Naive thymus-derived CD4-positive, alpha-beta T cell (primary cell): ENCODE results near the gene MRPS18B. TPM values are rescaled to one million over a fixed set of nuclear protein-coding genes. Genes with fewer than 3 reads are reported as not detected.
"Not testable (repeated sequence)": the region's sequence is repeated elsewhere in the genome, so short reads cannot be mapped to it uniquely, and the experiment has no call there.

Experiments used
- ATAC-seq: fragments of 150-1000 bp; cut with Tn5 transposase; 2 replicates; pipeline ENCODE4 v1.10.0; 2021; ENCODE audit warnings: mild to moderate bottlenecking, moderate library complexity
- CTCF ChIA-PET: fragments of 350-600 bp; sonication (Branson Sonifier 250); formaldehyde crosslinking; loops from one replicate; lab custom pipeline; 2021; ENCODE audit warnings: antibody characterized with exemption; lab: Charles Lee
- POLR2A ChIA-PET: fragments of 350-600 bp; sonication (Branson Sonifier 250); formaldehyde crosslinking; loops from one replicate; lab custom pipeline; 2021; ENCODE audit warnings: antibody characterized with exemption, inconsistent platforms; lab: Charles Lee
- DNase-seq, 9 donors: peaks; one replicate each; pipeline versions ENCODE4 v3.0.0 to v3.0.0-alpha.2; 2020 to 2022; ENCODE audit warnings: mixed read lengths in 1 of 9
- H3K27ac ChIP-seq: one replicate; pipeline ENCODE4 v1.7.0; 2013; ENCODE audit warnings: mild to moderate bottlenecking, low read depth, low read length, moderate library complexity
- H3K27me3 ChIP-seq, 2 donors: one replicate each; pipeline ENCODE4 v1.7.0; 2013; ENCODE audit warnings: low read length in 2 of 2, mild to moderate bottlenecking in 2 of 2, moderate library complexity in 2 of 2; ENCODE audit not compliant: control insufficient read depth in 2 of 2, insufficient read depth in 2 of 2
- H3K36me3 ChIP-seq, 3 experiments: 1 replicate in 2 of 3; 2 replicates in 1 of 3; pipeline ENCODE4 v1.7.0; 2013; ENCODE audit warnings: low read length in 3 of 3, mild to moderate bottlenecking in 3 of 3, moderate library complexity in 1 of 3; ENCODE audit not compliant: insufficient read depth in 3 of 3, control insufficient read depth in 2 of 3
- H3K4me1 ChIP-seq, 2 donors: one replicate each; pipeline ENCODE4 v1.7.0; 2013; ENCODE audit warnings: low read length in 2 of 2, mild to moderate bottlenecking in 2 of 2, moderate library complexity in 1 of 2; ENCODE audit not compliant: control insufficient read depth in 2 of 2, insufficient read depth in 2 of 2
- H3K4me3 ChIP-seq: 2 replicates; pipeline ENCODE4 v1.7.0; 2013; ENCODE audit warnings: mild to moderate bottlenecking, low read length
- H3K9me3 ChIP-seq, 3 experiments: 1 replicate in 2 of 3; 2 replicates in 1 of 3; pipeline ENCODE4 v1.7.0; 2013; ENCODE audit warnings: low read length in 3 of 3; ENCODE audit not compliant: control insufficient read depth in 2 of 3
- H3K27ac Mint-ChIP-seq, 9 donors: one replicate each; pipeline ENCODE4 v1.8.0; 2020 to 2022; ENCODE audit warnings: mixed read lengths in 9 of 9, mild to moderate bottlenecking in 8 of 9, moderate library complexity in 5 of 9, inconsistent platforms in 2 of 9
- H3K27me3 Mint-ChIP-seq, 5 donors: one replicate each; pipeline ENCODE4 v1.8.0; 2021 to 2022; ENCODE audit warnings: mixed read lengths in 5 of 5, mild to moderate bottlenecking in 1 of 5
- H3K36me3 Mint-ChIP-seq, 5 donors: one replicate each; pipeline ENCODE4 v1.8.0; 2020 to 2022; ENCODE audit warnings: mixed read lengths in 5 of 5, mild to moderate bottlenecking in 3 of 5, inconsistent platforms in 1 of 5
- H3K4me1 Mint-ChIP-seq, 7 donors: one replicate each; pipeline ENCODE4 v1.8.0; 2020 to 2022; ENCODE audit warnings: mixed read lengths in 7 of 7, mild to moderate bottlenecking in 3 of 7, inconsistent platforms in 1 of 7
- H3K4me3 Mint-ChIP-seq, 10 donors: one replicate each; pipeline ENCODE4 v1.8.0; 2020 to 2022; ENCODE audit warnings: mild to moderate bottlenecking in 10 of 10, mixed read lengths in 10 of 10, moderate library complexity in 6 of 10, inconsistent platforms in 2 of 10
- H3K9me3 Mint-ChIP-seq, 11 donors: one replicate each; pipeline ENCODE4 v1.8.0; 2020 to 2022; ENCODE audit warnings: mixed read lengths in 11 of 11, mild to moderate bottlenecking in 4 of 11, inconsistent platforms in 1 of 11, moderate library complexity in 1 of 11
- intact Hi-C, 2 donors: fragments of 100-400 bp; cut with micrococcal nuclease; formaldehyde crosslinking; loops; one replicate each; pipeline ENCODE4 v1.15.1; 2023
- polyA plus RNA-seq, 2 donors: library from polyadenylated mRNA; unstranded; fragments of 300-500 nt; fragmentation: Illumina TruSeq; gene quantifications; one replicate each; pipeline ENCODE4 v1.2.3, GENCODE V29; 2021
- total RNA-seq, 6 experiments: library from RNA in 5 of 6; stranded (reverse) in 5 of 6; gene quantifications; 1 replicate in 5 of 6; 2 replicates in 1 of 6; pipeline ENCODE4 v1.2.3 and lab custom pipeline; 2021 to 2026

The MRPS18B gene
- total and polyA plus RNA-seq, 7 experiments from 2014 or later = 20.4 to 169 (median 49.5) TPM

- Mint-ChIP-seq H3K4me1 (peaks cover 2 to 16% (median 12%) of the 10 kb centered on the region in 7 donors), H3K36me3 (peaks cover 10 to 54% (median 25%) of the 10 kb centered on the region in 5 donors), H3K27ac (peak overlapping the region in 4 of 9 donors; percentile 24 to 65 (median 53)), H3K9me3 (no peaks in the 10 kb centered on the region), H3K27me3 (no peaks in the 10 kb centered on the region), H3K4me3 (no peak overlapping the region)
- no peaks in the 10 kb centered on the region for H3K27me3 ChIP-seq
- DNase-seq (no peak), ATAC-seq (peak; percentile 5)
- ChIA-PET POLR2A (interaction anchor here (1.2 kb wide), 2 partner anchors 9 to 24 kb away, joined by 3 to 4 read pairs; no protein-coding TSS in a partner anchor), CTCF (interaction anchor here (0.9 to 10.4 kb wide), 3 partner anchors 39 to 107 kb away, joined by 3 to 128 read pairs (median 5); no protein-coding TSS in a partner anchor)
- H3K4me3 ChIP-seq = no peak overlapping the region
- H3K27ac ChIP-seq = no peak overlapping the region
- H3K36me3 ChIP-seq = peaks cover 12 to 90% (median 18%) of the 10 kb centered on the region in 3 experiments
- intact Hi-C loops = no loop called here
- no peaks in the 10 kb centered on the region for H3K9me3 ChIP-seq
- H3K4me1 ChIP-seq = no peaks in the 10 kb centered on the region
These were observed 27.1 kb upstream of the MRPS18B start for GRCh38 chr6:30590509-30590908.

GRCh38 chr6:30591008-30591407 is 26.6 kb upstream of the MRPS18B start:
- peaks cover 10 to 51% (median 27%) of the 10 kb centered on the region in 5 donors for H3K36me3 Mint-ChIP-seq
- peaks cover 8 to 85% (median 13%) of the 10 kb centered on the region in 3 experiments for H3K36me3 ChIP-seq
- peak overlapping the region in 2 of 9 donors; percentile 24 to 65 for H3K27ac Mint-ChIP-seq
- intact Hi-C loops = no loop called here
- DNase-seq (no peak), ATAC-seq (no peak)
- H3K4me3 Mint-ChIP-seq = no peak overlapping the region
- H3K27ac ChIP-seq = no peak overlapping the region
- H3K27me3 Mint-ChIP-seq = no peaks in the 10 kb centered on the region
- CTCF ChIA-PET = interaction anchor here (0.6 to 10.4 kb wide), 4 partner anchors 13 to 124 kb away, joined by 3 to 128 read pairs (median 3); no protein-coding TSS in a partner anchor
- H3K4me3 ChIP-seq = no peak overlapping the region
- POLR2A ChIA-PET = interaction anchor here (0.8 to 1.2 kb wide), 4 partner anchors 8 to 108 kb away, joined by 3 to 6 read pairs (median 4); no protein-coding TSS in a partner anchor
- H3K4me1 ChIP-seq = no peaks in the 10 kb centered on the region
- peaks cover 2 to 17% (median 14%) of the 10 kb centered on the region in 7 donors for H3K4me1 Mint-ChIP-seq
- no peaks in the 10 kb centered on the region for H3K9me3 ChIP-seq
- H3K9me3 Mint-ChIP-seq = no peaks in the 10 kb centered on the region
- H3K27me3 ChIP-seq = no peaks in the 10 kb centered on the region

- Mint-ChIP-seq H3K27me3 (no peaks in the 10 kb centered on the region), H3K4me3 (no peak overlapping the region), H3K36me3 (peaks cover 5 to 44% (median 21%) of the 10 kb centered on the region in 5 donors), H3K9me3 (no peaks in the 10 kb centered on the region), H3K4me1 (peaks cover 6 to 21% (median 17%) of the 10 kb centered on the region in 7 donors), H3K27ac (peak overlapping the region in 2 of 9 donors; percentile 10 to 62)
- DNase-seq (no peak), ATAC-seq (no peak)
- CTCF ChIA-PET = interaction anchor here (0.7 to 10.4 kb wide), 6 partner anchors 14 to 108 kb away, joined by 3 to 128 read pairs (median 3); no protein-coding TSS in a partner anchor
- Histone ChIP-seq H3K36me3 (peaks cover 0 to 72% (median 2%) of the 10 kb centered on the region in 3 experiments), H3K27me3 (no peaks in the 10 kb centered on the region), H3K27ac (no peak overlapping the region), H3K4me3 (no peak overlapping the region), H3K4me1 (peaks cover 0 to 3% of the 10 kb centered on the region in 2 donors), H3K9me3 (no peaks in the 10 kb centered on the region)
- POLR2A ChIA-PET = interaction anchor here (0.7 to 1.4 kb wide), 4 partner anchors 23 to 109 kb away, joined by 3 to 5 read pairs (median 4); partner anchors contain the start of gene ATAT1
- intact Hi-C loops = no loop called here
These were observed 25.4 kb upstream of the MRPS18B start for GRCh38 chr6:30592287-30592686.

GRCh38 chr6:30597315-30598144 is 20.1 kb upstream of the MRPS18B start:
- H3K4me3 Mint-ChIP-seq = not testable (repeated sequence)
- ATAC-seq = peak; percentile 92

GRCh38 chr6:30598912-30599624 is 18.6 kb upstream of the MRPS18B start:
- H3K4me3 ChIP-seq = no peak overlapping the region
- ChIA-PET POLR2A (interaction anchor here (0.7 to 11.1 kb wide), 12 partner anchors 9 to 1995 kb away, joined by 3 to 189 read pairs (median 4); partner anchors contain the start of gene MRPS18B), CTCF (interaction anchor here (0.6 to 10.4 kb wide), 12 partner anchors 11 to 387 kb away, joined by 3 to 128 read pairs (median 4); partner anchors contain the start of gene MDC1)
- H3K9me3 ChIP-seq = no peaks in the 10 kb centered on the region
- peaks cover 19 to 50% (median 21%) of the 10 kb centered on the region in 3 experiments for H3K36me3 ChIP-seq
- DNase-seq = no peak
- no peak for ATAC-seq
- Mint-ChIP-seq H3K27ac (peak overlapping the region in 6 of 9 donors; percentile 33 to 78 (median 53)), H3K36me3 (peaks cover 15 to 31% (median 18%) of the 10 kb centered on the region in 5 donors), H3K27me3 (no peaks in the 10 kb centered on the region), H3K9me3 (no peaks in the 10 kb centered on the region), H3K4me3 (no peak overlapping the region), H3K4me1 (peaks cover 16 to 38% (median 24%) of the 10 kb centered on the region in 7 donors)
- H3K27ac ChIP-seq = peak overlapping the region; percentile 39
- intact Hi-C loops = no loop called here
- H3K4me1 ChIP-seq = peaks cover 3 to 5% of the 10 kb centered on the region in 2 donors
- no peaks in the 10 kb centered on the region for H3K27me3 ChIP-seq

More at GRCh38 chr6:30597315-30598144, 20.1 kb upstream of the MRPS18B start:
- H3K36me3 ChIP-seq = peaks cover 3 to 44% (median 5%) of the 10 kb centered on the region in 3 experiments
- Mint-ChIP-seq H3K36me3 (peaks cover 2 to 17% (median 6%) of the 10 kb centered on the region in 5 donors), H3K4me1 (peaks cover 8 to 25% (median 16%) of the 10 kb centered on the region in 7 donors), H3K27ac (peak overlapping the region in 8 of 9 donors; percentile 19 to 85 (median 54))
- not testable (repeated sequence) for H3K4me1 ChIP-seq, H3K27ac ChIP-seq, H3K27me3 Mint-ChIP-seq, H3K9me3 Mint-ChIP-seq, H3K4me3 ChIP-seq, H3K9me3 ChIP-seq, H3K27me3 ChIP-seq
- DNase-seq = peak; percentile 57 to 82 (median 73)
- ChIA-PET POLR2A (interaction anchor here (0.5 to 11.1 kb wide), 22 partner anchors 9 to 767 kb away, joined by 3 to 189 read pairs (median 4); partner anchors contain the start of genes MRPS18B and PRR3), CTCF (interaction anchor here (0.6 to 10.4 kb wide), 26 partner anchors 9 to 483 kb away, joined by 3 to 128 read pairs (median 4); partner anchors contain the start of genes ABCF1, MDC1 and PRR3)
- intact Hi-C loops = loop anchor here (1.0 kb wide), 4 partner anchors 56 to 144 kb away; no protein-coding TSS in a partner anchor
